ENCODE data around the gene DOCK3.

DOCK3 gene

DNA sequence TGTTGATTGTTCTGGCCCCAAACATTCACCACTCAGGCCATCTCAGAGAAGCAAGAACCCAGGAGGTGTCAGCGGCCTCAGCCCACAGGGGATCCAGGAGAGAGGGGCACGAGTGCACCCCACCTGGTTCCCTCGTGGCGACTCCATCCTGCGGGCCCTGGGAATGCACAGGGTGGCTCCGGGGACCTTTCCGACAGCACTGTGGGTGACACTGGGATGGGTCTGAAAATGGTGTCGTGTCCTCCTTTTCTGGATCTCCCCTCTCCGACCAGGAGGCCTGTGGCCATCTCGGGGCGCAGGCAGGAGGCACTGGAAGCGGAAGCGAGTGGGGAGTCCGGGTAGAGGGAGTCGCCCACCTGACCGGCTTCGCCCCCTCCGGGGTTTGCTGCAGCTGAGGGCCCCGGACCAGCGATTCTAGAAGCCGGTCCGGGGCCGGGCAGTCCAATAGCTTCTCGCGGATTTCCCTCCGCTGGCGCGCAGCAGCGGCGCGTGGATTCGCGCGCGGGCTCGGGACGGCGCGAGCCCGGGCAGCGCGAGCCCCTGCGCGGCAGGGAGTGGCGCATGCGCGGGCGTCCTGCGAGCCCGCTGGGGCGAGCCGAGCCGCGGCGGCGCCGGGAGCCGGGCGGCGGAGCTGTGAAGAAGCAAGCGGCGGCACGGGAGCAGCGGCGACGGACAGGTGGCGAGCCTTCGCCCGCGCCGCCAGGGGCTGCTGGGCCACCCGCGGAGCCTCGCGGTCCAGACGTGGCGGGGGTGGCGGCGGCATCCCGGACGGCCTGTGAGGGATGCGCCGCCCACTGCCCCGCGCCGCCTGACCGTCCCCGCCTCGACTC is at the start of gene DOCK3:
DOCK3 (plus strand) TSS at position 579 of the 830 bp plus-strand sequence. CDS start 337 bp downstream, outside the sequence.
- peak; percentile 63 for DNase-seq (ENCODE audit: low spot score)

- no peak for DNase-seq (ENCODE audit: low spot score)
Measured at GRCh38 chr3:50625231-50626182, 49.2 kb upstream of the DOCK3 start.

DNA sequence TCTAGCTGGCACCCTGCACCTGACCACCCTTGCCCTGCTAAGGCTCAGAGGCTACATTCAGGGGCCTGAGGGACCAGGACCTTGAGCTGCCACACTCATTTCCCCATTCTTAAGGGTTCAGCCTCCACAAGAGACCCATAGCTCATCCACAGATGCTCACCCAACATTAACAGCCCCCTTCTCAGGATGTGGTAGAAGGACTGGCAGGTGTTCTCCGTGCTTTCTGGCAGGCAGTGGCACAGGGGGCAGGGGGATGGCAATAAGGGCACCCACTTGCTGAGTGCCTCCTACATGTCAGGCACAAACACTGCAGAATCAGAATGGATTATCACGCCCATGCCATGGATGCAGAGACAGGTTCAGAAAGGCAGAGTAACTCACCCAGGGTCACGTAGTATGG is 48.3 kb upstream of the DOCK3 start:
- no peak for DNase-seq (ENCODE audit: low spot score)

- DNase-seq (ENCODE audit: low spot score): peak; percentile 97
Measured at GRCh38 chr3:50627407-50628051, 47.2 kb upstream of the DOCK3 start.

- DNase-seq (ENCODE audit: low spot score): no peak
Measured at GRCh38 chr3:50628601-50629000, 46.1 kb upstream of the DOCK3 start.

DNA sequence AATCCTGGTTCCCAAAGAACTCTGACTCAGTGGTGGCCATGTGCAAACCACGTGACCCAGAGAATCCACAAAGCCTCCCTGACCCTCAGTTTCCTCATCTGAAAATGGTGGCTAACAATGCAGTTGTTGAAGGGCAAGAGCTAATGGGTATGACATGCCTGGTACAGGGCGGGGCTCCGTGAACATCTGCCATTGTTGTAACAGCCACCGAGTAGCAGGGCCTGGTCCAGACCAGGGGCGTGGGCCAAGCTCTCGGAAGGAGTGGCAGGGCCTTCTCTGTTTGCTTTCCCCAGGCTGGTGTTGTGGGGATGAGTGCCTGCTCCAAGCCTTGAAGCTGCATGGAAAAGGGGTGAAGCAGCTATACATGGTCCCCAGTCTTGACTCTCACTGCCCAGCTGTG is 44.3 kb upstream of the DOCK3 start:
- peak; percentile 44 for DNase-seq (ENCODE audit: low spot score)

GRCh38 chr3:50630877-50631276 is 43.9 kb upstream of the DOCK3 start:
- peak; percentile 55 for DNase-seq (ENCODE audit: low spot score)

- no peak for DNase-seq (ENCODE audit: low spot score)
Measured at GRCh38 chr3:50632450-50632849, 42.3 kb upstream of the DOCK3 start.

- DNase-seq (ENCODE audit: low spot score): no peak
Measured at GRCh38 chr3:50633230-50633790, 41.4 kb upstream of the DOCK3 start.

GRCh38 chr3:50635066-50635465 is 39.7 kb upstream of the DOCK3 start:
- no peak for DNase-seq (ENCODE audit: low spot score)

- no peak for DNase-seq (ENCODE audit: low spot score)
Measured at GRCh38 chr3:50637011-50637410, 37.7 kb upstream of the DOCK3 start.

DNA sequence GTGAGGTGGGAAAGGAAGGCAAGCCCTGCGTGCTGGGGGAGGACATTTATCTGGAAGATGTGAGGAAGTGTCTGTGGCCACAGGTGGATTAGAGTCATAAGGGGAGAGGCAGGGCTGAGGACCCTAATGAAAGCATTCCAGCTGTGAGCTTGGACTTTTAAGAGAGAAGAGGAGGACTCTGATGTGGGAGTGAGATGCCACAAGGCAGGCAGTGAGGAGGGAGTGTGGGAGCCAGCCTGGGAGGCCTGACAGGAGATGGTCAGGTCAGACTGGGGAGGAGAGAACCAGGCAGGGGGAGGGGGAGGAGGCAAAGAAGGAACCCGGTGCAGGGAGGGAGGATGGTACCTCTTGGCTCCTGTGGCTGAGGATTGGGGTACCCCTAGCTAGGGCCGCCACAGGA is 36.8 kb upstream of the DOCK3 start:
- DNase-seq (ENCODE audit: low spot score): no peak

- DNase-seq (ENCODE audit: low spot score): peak; percentile 66
Measured at GRCh38 chr3:50639055-50639494, 35.7 kb upstream of the DOCK3 start.

DNA sequence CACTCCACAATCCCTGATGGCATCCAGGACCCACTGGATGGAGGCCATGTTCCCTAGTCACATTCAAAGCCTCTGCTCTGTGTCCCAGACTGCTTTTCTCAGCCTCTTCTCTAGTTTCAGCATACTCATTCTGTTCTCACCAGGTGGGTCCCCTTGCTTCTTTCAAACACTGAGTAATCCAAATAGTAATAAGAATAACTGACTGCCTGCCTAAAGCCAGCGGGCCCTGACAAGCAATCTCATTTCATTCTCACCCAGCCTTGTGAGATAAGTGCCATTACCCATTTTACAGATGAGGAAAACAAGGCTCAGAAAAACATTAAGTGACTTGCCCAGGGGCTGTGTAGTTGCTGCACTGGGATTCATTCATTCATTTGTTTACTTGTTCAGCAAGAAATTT is 32.3 kb upstream of the DOCK3 start:
- no peak for DNase-seq (ENCODE audit: low spot score)

- no peak for DNase-seq (ENCODE audit: low spot score)
Measured at GRCh38 chr3:50644561-50644960, 30.2 kb upstream of the DOCK3 start.

DNA sequence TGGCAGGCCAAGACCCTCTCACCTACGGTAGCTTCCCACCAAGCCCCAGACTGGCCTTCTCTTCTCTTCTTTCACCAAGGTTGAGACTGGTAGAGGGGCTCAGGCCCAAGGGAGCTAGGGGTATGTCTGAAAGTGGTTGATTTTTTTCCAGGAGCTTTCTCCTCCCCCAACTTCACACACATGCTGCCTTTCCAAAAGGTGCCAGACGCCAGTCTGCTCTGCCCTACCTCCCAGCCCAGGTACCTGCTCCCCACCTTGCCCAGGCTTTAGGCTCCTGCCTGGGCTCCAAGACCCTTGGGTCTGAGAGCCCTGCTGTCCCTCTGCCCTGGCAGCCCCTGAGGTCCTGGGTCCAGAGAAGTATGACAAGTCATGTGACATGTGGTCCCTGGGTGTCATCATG is 29.3 kb upstream of the DOCK3 start:
- DNase-seq (ENCODE audit: low spot score): no peak

DNA sequence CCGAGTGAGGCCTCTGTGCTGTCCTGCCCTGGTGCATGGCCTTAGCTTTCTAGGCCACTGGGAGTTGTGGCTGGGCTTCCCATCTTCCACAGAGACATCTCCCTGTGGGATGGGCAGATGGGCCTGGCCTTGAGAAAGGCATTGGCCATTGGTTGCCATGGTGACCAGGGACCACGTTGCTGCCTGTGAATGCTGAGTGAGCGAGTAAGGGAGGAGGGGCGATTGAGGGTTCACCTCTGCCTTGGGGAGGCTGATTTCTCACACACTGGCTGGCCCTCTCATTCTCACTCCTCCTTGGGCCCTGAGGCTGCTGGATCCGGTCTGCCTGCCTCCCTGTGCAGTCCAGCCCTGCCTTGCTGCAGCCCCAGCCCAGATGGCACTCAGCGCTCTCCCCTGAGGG is 26.4 kb upstream of the DOCK3 start:
- DNase-seq (ENCODE audit: low spot score): no peak

- DNase-seq (ENCODE audit: low spot score): no peak
Measured at GRCh38 chr3:50648944-50649343, 25.8 kb upstream of the DOCK3 start.

GRCh38 chr3:50649451-50649931 is 25.2 kb upstream of the DOCK3 start:
- no peak for DNase-seq (ENCODE audit: low spot score)

- no peak for DNase-seq (ENCODE audit: low spot score)
Measured at GRCh38 chr3:50650018-50650417, 24.7 kb upstream of the DOCK3 start.

- no peak for DNase-seq (ENCODE audit: low spot score)
Measured at GRCh38 chr3:50651445-50651844, 23.3 kb upstream of the DOCK3 start.
